ENCODE data around the gene LOXHD1.

DNA sequence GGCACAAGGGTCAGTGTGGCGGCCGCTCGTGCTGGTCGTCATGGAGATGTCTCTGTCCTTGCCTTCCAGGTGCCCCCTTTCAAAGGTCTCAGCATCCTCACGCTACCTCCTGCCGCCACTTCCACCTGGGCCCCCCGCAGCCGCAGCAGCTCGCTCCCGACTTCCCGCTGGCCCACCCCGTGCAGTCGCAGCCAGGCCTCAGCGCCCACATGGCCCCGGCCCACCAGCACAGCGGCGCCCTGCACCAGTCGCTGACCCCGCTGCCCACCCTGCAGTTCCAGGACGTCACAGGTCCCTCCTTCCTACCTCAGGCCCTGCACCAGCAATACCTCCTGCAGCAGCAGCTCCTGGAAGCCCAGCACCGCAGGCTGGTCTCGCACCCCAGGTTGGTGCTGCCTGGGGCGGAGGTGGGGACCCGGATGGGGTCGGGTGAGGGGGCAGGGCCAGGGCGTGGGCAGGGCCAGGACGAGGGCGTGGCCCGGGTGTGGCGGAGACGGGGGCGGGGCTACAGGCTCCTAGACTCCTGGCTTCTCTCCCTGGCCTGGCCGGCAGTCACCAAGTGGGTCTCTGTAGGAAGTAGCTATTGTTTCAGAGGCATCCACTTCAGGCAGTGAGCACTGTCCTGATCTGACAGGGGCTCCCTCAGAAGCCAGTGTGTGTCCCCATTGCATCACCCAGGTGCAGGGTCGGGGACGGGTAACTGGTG lies 223.7 kb downstream of the LOXHD1 start:
- TF ChIP-seq POLR2A (IDR thresholded peaks at IDR 0.05): no peak
- TF ChIP-seq, protein P1, sequence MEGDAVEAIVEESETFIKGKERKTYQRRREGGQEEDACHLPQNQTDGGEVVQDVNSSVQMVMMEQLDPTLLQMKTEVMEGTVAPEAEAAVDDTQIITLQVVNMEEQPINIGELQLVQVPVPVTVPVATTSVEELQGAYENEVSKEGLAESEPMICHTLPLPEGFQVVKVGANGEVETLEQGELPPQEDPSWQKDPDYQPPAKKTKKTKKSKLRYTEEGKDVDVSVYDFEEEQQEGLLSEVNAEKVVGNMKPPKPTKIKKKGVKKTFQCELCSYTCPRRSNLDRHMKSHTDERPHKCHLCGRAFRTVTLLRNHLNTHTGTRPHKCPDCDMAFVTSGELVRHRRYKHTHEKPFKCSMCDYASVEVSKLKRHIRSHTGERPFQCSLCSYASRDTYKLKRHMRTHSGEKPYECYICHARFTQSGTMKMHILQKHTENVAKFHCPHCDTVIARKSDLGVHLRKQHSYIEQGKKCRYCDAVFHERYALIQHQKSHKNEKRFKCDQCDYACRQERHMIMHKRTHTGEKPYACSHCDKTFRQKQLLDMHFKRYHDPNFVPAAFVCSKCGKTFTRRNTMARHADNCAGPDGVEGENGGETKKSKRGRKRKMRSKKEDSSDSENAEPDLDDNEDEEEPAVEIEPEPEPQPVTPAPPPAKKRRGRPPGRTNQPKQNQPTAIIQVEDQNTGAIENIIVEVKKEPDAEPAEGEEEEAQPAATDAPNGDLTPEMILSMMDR (IDR thresholded peaks at IDR 0.05): no peak
